Body of pancreas (tissue), 4 donors: Measurements from ENCODE around the gene VTI1A.

Experiments used
- POLR2A ChIP-seq, 3 donors: fragments of 450-650 bp; IDR thresholded peaks; one replicate each; pipeline ENCODE4 v1.6.1; 2016; ENCODE audit warnings: antibody characterized with exemption in 3 of 3, mild to moderate bottlenecking in 2 of 3
- TF ChIP-seq, protein P1 (sequence below), 7 experiments: fragments of 450-650 bp in 4 of 7; fragments of 200-600 bp in 3 of 7; sonication (generic) in 3 of 7; IDR thresholded peaks; one replicate each; pipeline ENCODE4 v1.5.1; 2016 to 2019; ENCODE audit warnings: antibody characterized with exemption in 7 of 7

DNA sequence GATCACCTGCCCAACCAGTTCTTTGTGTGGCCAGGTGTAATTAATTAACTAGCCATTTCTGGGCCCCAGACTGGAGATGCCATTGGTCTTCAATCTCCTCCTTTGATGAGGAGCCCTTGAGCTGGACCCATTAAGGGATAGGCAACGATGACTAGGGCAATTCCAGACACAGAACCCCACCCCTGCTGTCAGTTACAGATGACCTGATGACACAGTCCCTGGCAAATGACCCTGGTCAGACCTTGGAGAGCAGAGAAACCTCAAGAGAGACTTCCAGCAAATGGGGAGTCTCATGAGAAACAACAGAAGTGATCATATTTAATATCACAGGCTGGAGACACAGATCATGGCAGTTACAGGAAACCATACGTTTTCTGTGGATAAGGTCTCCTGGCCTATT lies 401.2 kb downstream of the VTI1A start:
- TF ChIP-seq, protein P1, sequence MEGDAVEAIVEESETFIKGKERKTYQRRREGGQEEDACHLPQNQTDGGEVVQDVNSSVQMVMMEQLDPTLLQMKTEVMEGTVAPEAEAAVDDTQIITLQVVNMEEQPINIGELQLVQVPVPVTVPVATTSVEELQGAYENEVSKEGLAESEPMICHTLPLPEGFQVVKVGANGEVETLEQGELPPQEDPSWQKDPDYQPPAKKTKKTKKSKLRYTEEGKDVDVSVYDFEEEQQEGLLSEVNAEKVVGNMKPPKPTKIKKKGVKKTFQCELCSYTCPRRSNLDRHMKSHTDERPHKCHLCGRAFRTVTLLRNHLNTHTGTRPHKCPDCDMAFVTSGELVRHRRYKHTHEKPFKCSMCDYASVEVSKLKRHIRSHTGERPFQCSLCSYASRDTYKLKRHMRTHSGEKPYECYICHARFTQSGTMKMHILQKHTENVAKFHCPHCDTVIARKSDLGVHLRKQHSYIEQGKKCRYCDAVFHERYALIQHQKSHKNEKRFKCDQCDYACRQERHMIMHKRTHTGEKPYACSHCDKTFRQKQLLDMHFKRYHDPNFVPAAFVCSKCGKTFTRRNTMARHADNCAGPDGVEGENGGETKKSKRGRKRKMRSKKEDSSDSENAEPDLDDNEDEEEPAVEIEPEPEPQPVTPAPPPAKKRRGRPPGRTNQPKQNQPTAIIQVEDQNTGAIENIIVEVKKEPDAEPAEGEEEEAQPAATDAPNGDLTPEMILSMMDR (IDR thresholded peaks at IDR 0.05), result no peak
- no peak for TF ChIP-seq POLR2A (IDR thresholded peaks at IDR 0.05)
